Activated T-cell treated with anti-CD3 and anti-CD28 coated beads for 48 hours (primary cell): ENCODE results near the gene ZACN.
"Not testable (repeated sequence)": the region's sequence is repeated elsewhere in the genome, so short reads cannot be mapped to it uniquely, and the experiment has no call there.

ENCODE experiments used
- DNase-seq: peaks from one replicate; pipeline ENCODE4 v3.0.0-alpha.2; 2020; ENCODE audit warnings: low read depth

Gene ZACN

GRCh38 chr17:76054112-76054476 is 24.9 kb upstream of the ZACN start:
- DNase-seq: no peak

GRCh38 chr17:76056882-76057281 is 22.1 kb upstream of the ZACN start:
- no peak for DNase-seq

- DNase-seq: not testable (repeated sequence)
Measured at GRCh38 chr17:76058264-76058663, 20.7 kb upstream of the ZACN start.

GRCh38 chr17:76063875-76064546 is 15.0 kb upstream of the ZACN start:
- DNase-seq: peak; percentile 35

- no peak for DNase-seq
Measured at GRCh38 chr17:76065775-76066174, 13.2 kb upstream of the ZACN start.

GRCh38 chr17:76071531-76072147 is 7.3 kb upstream of the ZACN start:
- no peak for DNase-seq

- DNase-seq: peak; percentile 83
Measured at GRCh38 chr17:76072148-76072858, 6.7 kb upstream of the ZACN start, which contains the start of gene SRP68. SRP68 (minus strand) TSS chr17:76072517; CDS start chr17:76072491, 26 bp downstream.

- DNase-seq: no peak
Measured at GRCh38 chr17:76074390-76075363, 4.3 kb upstream of the ZACN start, which contains the start of gene GALR2. GALR2 (plus strand) TSS chr17:76074781; CDS start chr17:76074884, 103 bp downstream.

- no peak for DNase-seq
Measured at GRCh38 chr17:76075364-76076145, 3.4 kb upstream of the ZACN start.

GRCh38 chr17:76076146-76076764 is 2.7 kb upstream of the ZACN start:
- DNase-seq: no peak

GRCh38 chr17:76076765-76077583 is 2.0 kb upstream of the ZACN start:
- DNase-seq: no peak

- DNase-seq: no peak
Measured at GRCh38 chr17:76077584-76078110, 1.3 kb upstream of the ZACN start.

- DNase-seq: not testable (repeated sequence)
Measured at GRCh38 chr17:76078370-76078769, 612 bp upstream of the ZACN start.

GRCh38 chr17:76079535-76079955 is 563 bp downstream of the ZACN start:
- DNase-seq: no peak

GRCh38 chr17:76079956-76080767 is 1.2 kb downstream of the ZACN start:
- no peak for DNase-seq

- DNase-seq: no peak
Measured at GRCh38 chr17:76080768-76081287, 1.8 kb downstream of the ZACN start.

GRCh38 chr17:76081295-76082210 is 2.6 kb downstream of the ZACN start:
- no peak for DNase-seq
